Measurements from ENCODE around the gene DHX34. TPM values are rescaled to one million over a fixed set of nuclear protein-coding genes. Genes with fewer than 3 reads are reported as not detected.

Gene DHX34
- total and polyA plus RNA-seq, 9 of the 15 experiments (the other 6 are each of a cell fraction or from before 2014, with no cell fraction given): 0.36 to 42.0 (median 15.0) TPM

GRCh38 chr19:47414469-47414868 is 65.4 kb downstream of the DHX34 start (continued):
- TF ChIP-seq CLOCK (CRISPR knock-in tag; IDR thresholded peaks at IDR 0.05; ENCODE audit: borderline replicate concordance) (no peak), ZNF41 (CRISPR knock-in tag; conservative IDR thresholded peaks at IDR 0.05) (no peak), MYNN (IDR thresholded peaks at IDR 0.05) (0 out of 2 replicates have a peak, but pooled peaks have one; percentile 28), MYNN (CRISPR knock-in tag; IDR thresholded peaks at IDR 0.05) (no peak), ZNF561 (CRISPR knock-in tag; conservative IDR thresholded peaks at IDR 0.05) (no peak), ZNF717 (CRISPR knock-in tag; IDR thresholded peaks at IDR 0.05) (no peak), TCF3 (CRISPR knock-in tag; IDR thresholded peaks at IDR 0.05) (no peak), ARHGAP35 (IDR thresholded peaks at IDR 0.05; ENCODE audit: partially characterized antibody) (no peak), CAMTA2 (CRISPR knock-in tag; conservative IDR thresholded peaks at IDR 0.05) (no peak), ARNT (IDR thresholded peaks at IDR 0.05) (no peak), CBFA2T2 (conservative IDR thresholded peaks at IDR 0.05) (no peak), BMI1 (IDR thresholded peaks at IDR 0.05; ENCODE audit: low read length) (no peak), FOXA1 (IDR thresholded peaks at IDR 0.05; ENCODE audit: borderline replicate concordance) (no peak), PCBP1 (IDR thresholded peaks at IDR 0.05; ENCODE audit: low read depth, low read length, poor library complexity, severe bottlenecking) (no peak), SMC3 (conservative IDR thresholded peaks at IDR 0.05; ENCODE audit: insufficient read depth, low read depth, low read length) (peak; percentile 70)
- TF ChIP-seq, protein P1, sequence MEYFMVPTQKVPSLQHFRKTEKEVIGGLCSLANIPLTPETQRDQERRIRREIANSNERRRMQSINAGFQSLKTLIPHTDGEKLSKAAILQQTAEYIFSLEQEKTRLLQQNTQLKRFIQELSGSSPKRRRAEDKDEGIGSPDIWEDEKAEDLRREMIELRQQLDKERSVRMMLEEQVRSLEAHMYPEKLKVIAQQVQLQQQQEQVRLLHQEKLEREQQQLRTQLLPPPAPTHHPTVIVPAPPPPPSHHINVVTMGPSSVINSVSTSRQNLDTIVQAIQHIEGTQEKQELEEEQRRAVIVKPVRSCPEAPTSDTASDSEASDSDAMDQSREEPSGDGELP (CRISPR knock-in tag; IDR thresholded peaks at IDR 0.05; ENCODE audit: borderline replicate concordance): peak; percentile 81
- TF ChIP-seq, protein P2, sequence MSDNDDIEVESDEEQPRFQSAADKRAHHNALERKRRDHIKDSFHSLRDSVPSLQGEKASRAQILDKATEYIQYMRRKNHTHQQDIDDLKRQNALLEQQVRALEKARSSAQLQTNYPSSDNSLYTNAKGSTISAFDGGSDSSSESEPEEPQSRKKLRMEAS (CRISPR knock-in tag; IDR thresholded peaks at IDR 0.05): peak; percentile 81
- TF ChIP-seq, protein P3, sequence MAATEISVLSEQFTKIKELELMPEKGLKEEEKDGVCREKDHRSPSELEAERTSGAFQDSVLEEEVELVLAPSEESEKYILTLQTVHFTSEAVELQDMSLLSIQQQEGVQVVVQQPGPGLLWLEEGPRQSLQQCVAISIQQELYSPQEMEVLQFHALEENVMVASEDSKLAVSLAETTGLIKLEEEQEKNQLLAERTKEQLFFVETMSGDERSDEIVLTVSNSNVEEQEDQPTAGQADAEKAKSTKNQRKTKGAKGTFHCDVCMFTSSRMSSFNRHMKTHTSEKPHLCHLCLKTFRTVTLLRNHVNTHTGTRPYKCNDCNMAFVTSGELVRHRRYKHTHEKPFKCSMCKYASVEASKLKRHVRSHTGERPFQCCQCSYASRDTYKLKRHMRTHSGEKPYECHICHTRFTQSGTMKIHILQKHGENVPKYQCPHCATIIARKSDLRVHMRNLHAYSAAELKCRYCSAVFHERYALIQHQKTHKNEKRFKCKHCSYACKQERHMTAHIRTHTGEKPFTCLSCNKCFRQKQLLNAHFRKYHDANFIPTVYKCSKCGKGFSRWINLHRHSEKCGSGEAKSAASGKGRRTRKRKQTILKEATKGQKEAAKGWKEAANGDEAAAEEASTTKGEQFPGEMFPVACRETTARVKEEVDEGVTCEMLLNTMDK (IDR thresholded peaks at IDR 0.05; ENCODE audit: borderline replicate concordance, insufficient read depth, low read depth, low read length, poor library complexity, severe bottlenecking): peak; percentile 38
